GM12878 (cell line): ENCODE measurements around the gene FAM114A1.

Experiments
- ASH2L ChIP-seq: fragments of 300-600, 200-600 bp; sonication (generic); IDR thresholded peaks from 2 replicates; pipeline ENCODE4 v1.6.1; 2017; ENCODE audit warnings: low read depth, mild to moderate bottlenecking, borderline replicate concordance
- EZH2 ChIP-seq: IDR thresholded peaks from 2 replicates; pipeline ENCODE4 v1.6.1; 2012; ENCODE audit warnings: low read depth, mild to moderate bottlenecking, control low read depth, inconsistent platforms, low read length, borderline replicate concordance; ENCODE audit not compliant: control insufficient read depth

GRCh38 chr4:38859501-38859900 is 8.1 kb upstream of the FAM114A1 start:
- TF ChIP-seq EZH2 (no peak), ASH2L (no peak)
